ENCODE measurements around the gene WAPL. TPM values are rescaled to one million over a fixed set of nuclear protein-coding genes. Genes with fewer than 3 reads are reported as not detected.

WAPL gene
- total and polyA plus RNA-seq, 12 donors: 11.1 to 44.5 (median 31.2) TPM

GRCh38 chr10:86556933-86557649 is 35.5 kb upstream of the WAPL start:
- intact Hi-C loops (cut with DNase I): no loop called here
- DNase-seq: no peak
- Histone ChIP-seq H3K27me3 (no peaks in the 10 kb centered on the region), H3K36me3 (replicated peaks in 1 of 2) (no peaks in the 10 kb centered on the region), H3K27ac (no peak overlapping the region), H3K4me1 (replicated peaks in 1 of 2) (peaks cover 0 to 6% of the 10 kb centered on the region in 2 donors), H3K9me3 (replicated peaks in 1 of 3) (no peaks in the 10 kb centered on the region), H3K4me3 (no peak overlapping the region)
- TF ChIP-seq POLR2A (IDR thresholded peaks at IDR 0.05) (no peak), CTCF (IDR thresholded peaks at IDR 0.05) (no peak)
- 90 to 92% (median 91%) methylated on average over 15 of the region's 15 CpGs for WGBS, 4 donors

- Histone ChIP-seq H3K27ac (no peak overlapping the region), H3K4me1 (replicated peaks in 1 of 2) (peaks cover 0 to 6% of the 10 kb centered on the region in 2 donors), H3K4me3 (no peak overlapping the region), H3K36me3 (replicated peaks in 1 of 2) (no peaks in the 10 kb centered on the region), H3K9me3 (replicated peaks in 1 of 3) (no peaks in the 10 kb centered on the region), H3K27me3 (no peaks in the 10 kb centered on the region)
- 68 to 76% (median 72%) methylated on average over 3 of the region's 3 CpGs for WGBS, 4 donors
- DNase-seq: no peak
- intact Hi-C loops (cut with DNase I): no loop called here
- TF ChIP-seq POLR2A (IDR thresholded peaks at IDR 0.05) (no peak), CTCF (IDR thresholded peaks at IDR 0.05) (no peak)
These were observed 34.9 kb upstream of the WAPL start for GRCh38 chr10:86556532-86556931.

GRCh38 chr10:86553639-86554038 is 32.0 kb upstream of the WAPL start:
- 82 to 86% (median 84%) methylated on average over 4 of the region's 4 CpGs for WGBS, 4 donors
- no peaks in the 10 kb centered on the region for H3K27me3 ChIP-seq
- H3K4me3 ChIP-seq: no peak overlapping the region
- H3K4me1 ChIP-seq (replicated peaks in 1 of 2): peaks cover 0 to 2% of the 10 kb centered on the region in 2 donors
- no peaks in the 10 kb centered on the region for H3K36me3 ChIP-seq (replicated peaks in 1 of 2)
- DNase-seq: no peak
- H3K27ac ChIP-seq: no peak overlapping the region
- TF ChIP-seq POLR2A (IDR thresholded peaks at IDR 0.05) (no peak), CTCF (IDR thresholded peaks at IDR 0.05) (no peak)
- intact Hi-C loops (cut with DNase I): no loop called here
- no peaks in the 10 kb centered on the region for H3K9me3 ChIP-seq (replicated peaks in 1 of 3)

GRCh38 chr10:86553213-86553612 is 31.6 kb upstream of the WAPL start:
- whole genome bisulfite sequencing, 4 donors: 58 to 69% (median 64%) methylated on average over 5 of the region's 5 CpGs
- no peak for TF ChIP-seq POLR2A (IDR thresholded peaks at IDR 0.05)
- TF ChIP-seq CTCF (IDR thresholded peaks at IDR 0.05): no peak
- H3K36me3 ChIP-seq (replicated peaks in 1 of 2): no peaks in the 10 kb centered on the region
- DNase-seq: no peak
- H3K4me3 ChIP-seq: no peak overlapping the region
- H3K27me3 ChIP-seq: no peaks in the 10 kb centered on the region
- no peaks in the 10 kb centered on the region for H3K4me1 ChIP-seq (replicated peaks in 1 of 2)
- intact Hi-C loops (cut with DNase I): no loop called here
- H3K9me3 ChIP-seq (replicated peaks in 1 of 3): no peaks in the 10 kb centered on the region
- no peak overlapping the region for H3K27ac ChIP-seq

Measured in adrenal gland (tissue), 12 donors.